HCT116 (cell line): Measurements from ENCODE around the gene SBNO2. TPM values are rescaled to one million over a fixed set of nuclear protein-coding genes. Genes with fewer than 3 reads are reported as not detected.

Source experiments
- ATAC-seq: fragments of 200-7000 bp; cut with Tn5 transposase; 2 replicates; pipeline ENCODE4 v1.9.1; 2020; ENCODE audit warnings: mild to moderate bottlenecking, moderate library complexity
- BruUV-seq: library from RNA; stranded (reverse); fragments of 400-500 nt; replicated peaks from 2 replicates; lab custom pipeline; 2021; lab: Mats Ljungman, UMichigan
- CTCF ChIA-PET: fragments of 300-600 bp; sonication (Branson Sonifier 250); formaldehyde crosslinking; loops from one replicate; lab custom pipeline; 2021; ENCODE audit warnings: antibody characterized with exemption; lab: Charles Lee
- POLR2A ChIA-PET: fragments of 300-600, 350-600 bp; sonication (Branson Sonifier 250); formaldehyde crosslinking; loops from one replicate; lab custom pipeline; 2021; ENCODE audit warnings: antibody characterized with exemption; lab: Charles Lee
- RAD21 ChIA-PET, 2 experiments: fragments of 300-600 bp; sonication (Branson Sonifier 250); formaldehyde crosslinking; loops; one replicate each; lab custom pipeline; 2023; ENCODE audit warnings: low total read pairs in 2 of 2; ENCODE audit not compliant: uncharacterized antibody in 2 of 2, unreplicated experiment in 2 of 2, low non-redundant PET in 1 of 2; lab: Charles Lee
- DNase-seq: peaks from one replicate; pipeline ENCODE4 v3.0.0-alpha.2; 2010; ENCODE audit warnings: low read depth, low spot score
- H2AFZ ChIP-seq: fragments of 200-600 bp; shearing (Covaris generic), sonication (generic); 2 replicates; pipeline ENCODE4 v1.6.1; 2017; ENCODE audit warnings: low read depth, mixed run types, mixed read lengths, antibody characterized with exemption, low read length; ENCODE audit not compliant: poor library complexity, severe bottlenecking
- H3K27ac ChIP-seq: 2 replicates; pipeline ENCODE4 v1.5.1; 2012; ENCODE audit warnings: low read depth, low read length
- H3K27me3 ChIP-seq: fragments of 200-600 bp; sonication (generic); 2 replicates; pipeline ENCODE4 v1.6.1; 2016; ENCODE audit warnings: mixed run types, low read length, mixed read lengths; ENCODE audit not compliant: insufficient read depth
- H3K36me3 ChIP-seq, 2 experiments: fragments of 200-500 bp in 1 of 2; fragments of 200-600 bp in 1 of 2; sonication (Bioruptor generic) in 1 of 2; sonication (generic) in 1 of 2; 2 replicates each; pipeline versions ENCODE4 v1.5.1 to v1.6.1; 2014 to 2016; ENCODE audit warnings: low read length in 2 of 2, inconsistent platforms in 1 of 2, mixed read lengths in 1 of 2, mixed run types in 1 of 2; ENCODE audit not compliant: insufficient read depth in 2 of 2, control insufficient read depth in 1 of 2
- H3K4me1 ChIP-seq, 2 experiments: fragments of 200-600 bp in 1 of 2; sonication (generic) in 1 of 2; 2 replicates each; pipeline versions ENCODE4 v1.5.1 to v1.6.1; 2012 to 2017; ENCODE audit warnings: low read length in 2 of 2, inconsistent platforms in 1 of 2, mild to moderate bottlenecking in 1 of 2, mixed read lengths in 1 of 2, mixed run types in 1 of 2, moderate library complexity in 1 of 2; ENCODE audit not compliant: insufficient read depth in 2 of 2, control insufficient read depth in 1 of 2
- H3K4me2 ChIP-seq: fragments of 200-600 bp; sonication (generic); 2 replicates; pipeline ENCODE4 v1.6.1; 2017; ENCODE audit warnings: mixed run types, low read length, mixed read lengths
- H3K4me3 ChIP-seq, 2 experiments: fragments of 200-600 bp in 1 of 2; sonication (generic) in 1 of 2; replicated peaks in 1 of 2; 2 replicates each; pipeline ENCODE4 v1.5.1; 2011 to 2016; ENCODE audit warnings: low read length in 2 of 2, control low read depth in 1 of 2, low read depth in 1 of 2, mild to moderate bottlenecking in 1 of 2, mixed read lengths in 1 of 2, mixed run types in 1 of 2
- H3K79me2 ChIP-seq: fragments of 200-600 bp; sonication (generic); 2 replicates; pipeline ENCODE4 v1.6.1; 2017; ENCODE audit warnings: mild to moderate bottlenecking, mixed run types, low read length, moderate library complexity, mixed read lengths; ENCODE audit not compliant: insufficient read depth
- H3K9ac ChIP-seq: fragments of 200-600 bp; sonication (generic); 2 replicates; pipeline ENCODE4 v1.6.1; 2016; ENCODE audit warnings: low read length, mixed read lengths
- H3K9me2 ChIP-seq: fragments of 200-600 bp; sonication (generic), shearing (Covaris generic); 2 replicates; pipeline ENCODE4 v1.6.1; 2017; ENCODE audit warnings: mixed run types, mild to moderate bottlenecking, moderate library complexity; ENCODE audit not compliant: insufficient read depth
- H3K9me3 ChIP-seq, 2 experiments: fragments of 200-500 bp in 1 of 2; fragments of 200-600 bp in 1 of 2; sonication (Bioruptor generic) in 1 of 2; sonication (generic) in 1 of 2; 2 replicates each; pipeline ENCODE4 v1.6.1; 2014 to 2017; ENCODE audit warnings: low read length in 2 of 2, mixed read lengths in 2 of 2, inconsistent platforms in 1 of 2, low read depth in 1 of 2, mild to moderate bottlenecking in 1 of 2, mixed run types in 1 of 2, moderate library complexity in 1 of 2; ENCODE audit not compliant: control insufficient read depth in 1 of 2, insufficient read depth in 1 of 2
- H4K20me1 ChIP-seq: fragments of 200-600 bp; sonication (generic), shearing (Covaris generic); 2 replicates; pipeline ENCODE4 v1.6.1; 2017; ENCODE audit warnings: mixed run types, mild to moderate bottlenecking, moderate library complexity; ENCODE audit not compliant: insufficient read depth
- CBX3 ChIP-seq: IDR thresholded peaks from 2 replicates; pipeline ENCODE4 v1.6.1; 2012; ENCODE audit warnings: low read depth
- CEBPB ChIP-seq: IDR thresholded peaks from 2 replicates; pipeline ENCODE4 v1.6.1; 2012; ENCODE audit warnings: low read depth
- CTCF ChIP-seq, 3 experiments: fragments of 200-600 bp in 1 of 3; sonication (generic) in 1 of 3; IDR thresholded peaks in 2 of 3; conservative IDR thresholded peaks in 1 of 3; 2 replicates each; pipeline ENCODE4 v1.5.1; 2012 to 2017; ENCODE audit warnings: low read depth in 2 of 3, low read length in 2 of 3, antibody characterized with exemption in 1 of 3, borderline replicate concordance in 1 of 3, control low read depth in 1 of 3, mild to moderate bottlenecking in 1 of 3, mixed read lengths in 1 of 3, mixed run types in 1 of 3, moderate library complexity in 1 of 3; ENCODE audit not compliant: insufficient read depth in 1 of 3
- EGR1 ChIP-seq: IDR thresholded peaks from 2 replicates; pipeline ENCODE4 v1.6.1; 2012; ENCODE audit warnings: low read depth
- ELF1 ChIP-seq: IDR thresholded peaks from 2 replicates; pipeline ENCODE4 v1.6.1; 2012; ENCODE audit warnings: low read depth, borderline replicate concordance
- EZH2 ChIP-seq: fragments of 200-600 bp; sonication (generic); IDR thresholded peaks from 2 replicates; pipeline ENCODE4 v1.6.1; 2017; ENCODE audit warnings: antibody characterized with exemption, mixed run types
- EZH2phosphoT487 ChIP-seq: fragments of 200-600 bp; IDR thresholded peaks from 2 replicates; pipeline ENCODE4 v1.6.1; 2018; ENCODE audit warnings: antibody characterized with exemption, borderline replicate concordance
- FOSL1 ChIP-seq: IDR thresholded peaks from 2 replicates; pipeline ENCODE4 v1.6.1; 2012; ENCODE audit warnings: low read depth
- JUND ChIP-seq: IDR thresholded peaks from 2 replicates; pipeline ENCODE4 v1.6.1; 2012
- POLR2AphosphoS5 ChIP-seq: IDR thresholded peaks from 2 replicates; pipeline ENCODE4 v1.6.1; 2011; ENCODE audit warnings: mild to moderate bottlenecking, low read depth, low read length, moderate library complexity
- RAD21 ChIP-seq: IDR thresholded peaks from 2 replicates; pipeline ENCODE4 v1.6.1; 2012; ENCODE audit warnings: low read depth, mild to moderate bottlenecking
- SIN3A ChIP-seq: IDR thresholded peaks from 2 replicates; pipeline ENCODE4 v1.6.1; 2012; ENCODE audit warnings: low read depth
- SP1 ChIP-seq: IDR thresholded peaks from 2 replicates; pipeline ENCODE4 v1.6.1; 2012; ENCODE audit warnings: low read depth
- SRF ChIP-seq: IDR thresholded peaks from 2 replicates; pipeline ENCODE4 v1.6.1; 2012; ENCODE audit warnings: low read depth
- TCF7L2 ChIP-seq: IDR thresholded peaks from 2 replicates; pipeline ENCODE4 v1.7.0; 2011; ENCODE audit warnings: borderline replicate concordance, inconsistent platforms; ENCODE audit not compliant: insufficient read depth, insufficient read length; ENCODE audit errors: extremely low read depth
- YY1 ChIP-seq: IDR thresholded peaks from 2 replicates; pipeline ENCODE4 v1.6.1; 2011; ENCODE audit warnings: low read length, low read depth, moderate library complexity, mild to moderate bottlenecking; ENCODE audit not compliant: insufficient replicate concordance; ENCODE audit errors: extremely low read depth
- ZNF274 ChIP-seq: fragments of 200-500 bp; sonication (Bioruptor generic); IDR thresholded peaks from 2 replicates; pipeline ENCODE4 v1.6.1; 2014; ENCODE audit warnings: mild to moderate bottlenecking, low read depth, low read length, inconsistent platforms
- intact Hi-C: fragments of 100-400 bp; cut with micrococcal nuclease; formaldehyde crosslinking; loops from 2 replicates; pipeline ENCODE4 v1.10.0; 2022
- total RNA-seq: library from RNA; stranded (reverse); gene quantifications from one replicate; pipeline ENCODE4 v1.2.1, GENCODE V29; 2021; ENCODE audit not compliant: unreplicated experiment
- TF ChIP-seq, protein P1 (sequence below): IDR thresholded peaks from 2 replicates; pipeline ENCODE4 v1.6.1; 2012
- TF ChIP-seq, protein P2 (sequence below): IDR thresholded peaks from 2 replicates; pipeline ENCODE4 v1.6.1; 2012; ENCODE audit warnings: low read depth
- TF ChIP-seq, protein P3 (sequence below): IDR thresholded peaks from 2 replicates; pipeline ENCODE4 v1.6.1; 2011; ENCODE audit warnings: mild to moderate bottlenecking, low read length, moderate library complexity; ENCODE audit not compliant: insufficient replicate concordance; ENCODE audit errors: extremely low read depth

SBNO2 gene
- total RNA-seq, 1 experiment from 2014 or later = 66.4 TPM

DNA sequence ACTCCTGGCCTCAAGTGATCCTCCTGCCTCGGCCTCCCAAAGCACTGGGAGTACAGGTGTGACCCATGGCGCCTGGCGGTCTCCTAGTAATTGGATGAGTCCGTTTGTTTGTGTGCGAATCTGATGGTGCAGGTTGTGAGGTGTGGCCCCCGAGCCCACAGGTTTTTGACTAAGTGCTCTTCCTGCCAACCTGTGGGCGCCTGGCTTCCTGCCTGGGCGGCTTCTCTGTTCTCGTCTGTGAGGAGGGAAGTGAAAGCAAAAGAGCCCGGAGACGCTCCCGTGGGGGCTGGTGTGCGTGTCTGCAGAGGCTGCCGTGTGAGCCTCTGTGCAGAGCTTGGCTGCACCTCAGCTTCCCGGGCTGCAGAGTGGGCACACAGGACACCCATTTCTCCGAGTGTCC, 97.1 kb downstream of the SBNO2 start:
- Histone ChIP-seq H2AFZ (no peak overlapping the region), H3K4me3 (no peak overlapping the region), H3K4me1 (peaks cover 4 to 24% of the 10 kb centered on the region in 2 experiments), H3K27me3 (no peaks in the 10 kb centered on the region), H3K79me2 (no peaks in the 10 kb centered on the region), H3K4me2 (no peak overlapping the region), H3K9me2 (no peaks in the 10 kb centered on the region), H3K36me3 (peaks cover 0 to 12% of the 10 kb centered on the region in 2 experiments; a peak in 2 of 4 replicates), H4K20me1 (no peaks in the 10 kb centered on the region), H3K9me3 (no peaks in the 10 kb centered on the region), H3K9ac (no peak overlapping the region), H3K27ac (no peak overlapping the region)
- no TSS peak for BruUV-seq
- ChIA-PET RAD21 (no interaction called here), CTCF (interaction anchor here (4.9 kb wide), 1 partner anchor 12 kb away, joined by 20 read pairs; no protein-coding TSS in a partner anchor), POLR2A (interaction anchor here (1.8 kb wide), 1 partner anchor 27 kb away, joined by 6 read pairs; the partner anchor contains the start of gene GPX4)
- ATAC-seq (no peak), DNase-seq (no peak)
- intact Hi-C loops = no loop called here
- no peak for TF ChIP-seq EZH2
- TF ChIP-seq CTCF (IDR thresholded peaks at IDR 0.05 in 2 of 3, conservative IDR thresholded peaks at IDR 0.05 in 1 of 3; ENCODE audit: borderline replicate concordance in 1 of 3, insufficient read depth in 1 of 3, low read depth in 2 of 3, low read length in 2 of 3) = no peak
- TF ChIP-seq, protein P1, sequence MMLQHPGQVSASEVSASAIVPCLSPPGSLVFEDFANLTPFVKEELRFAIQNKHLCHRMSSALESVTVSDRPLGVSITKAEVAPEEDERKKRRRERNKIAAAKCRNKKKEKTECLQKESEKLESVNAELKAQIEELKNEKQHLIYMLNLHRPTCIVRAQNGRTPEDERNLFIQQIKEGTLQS = no peak
- no peak for TF ChIP-seq RAD21
- TF ChIP-seq SP1 = no peak
- no peak for TF ChIP-seq CEBPB
- no peak for TF ChIP-seq YY1
- TF ChIP-seq POLR2AphosphoS5 = no peak
- TF ChIP-seq, protein P2, sequence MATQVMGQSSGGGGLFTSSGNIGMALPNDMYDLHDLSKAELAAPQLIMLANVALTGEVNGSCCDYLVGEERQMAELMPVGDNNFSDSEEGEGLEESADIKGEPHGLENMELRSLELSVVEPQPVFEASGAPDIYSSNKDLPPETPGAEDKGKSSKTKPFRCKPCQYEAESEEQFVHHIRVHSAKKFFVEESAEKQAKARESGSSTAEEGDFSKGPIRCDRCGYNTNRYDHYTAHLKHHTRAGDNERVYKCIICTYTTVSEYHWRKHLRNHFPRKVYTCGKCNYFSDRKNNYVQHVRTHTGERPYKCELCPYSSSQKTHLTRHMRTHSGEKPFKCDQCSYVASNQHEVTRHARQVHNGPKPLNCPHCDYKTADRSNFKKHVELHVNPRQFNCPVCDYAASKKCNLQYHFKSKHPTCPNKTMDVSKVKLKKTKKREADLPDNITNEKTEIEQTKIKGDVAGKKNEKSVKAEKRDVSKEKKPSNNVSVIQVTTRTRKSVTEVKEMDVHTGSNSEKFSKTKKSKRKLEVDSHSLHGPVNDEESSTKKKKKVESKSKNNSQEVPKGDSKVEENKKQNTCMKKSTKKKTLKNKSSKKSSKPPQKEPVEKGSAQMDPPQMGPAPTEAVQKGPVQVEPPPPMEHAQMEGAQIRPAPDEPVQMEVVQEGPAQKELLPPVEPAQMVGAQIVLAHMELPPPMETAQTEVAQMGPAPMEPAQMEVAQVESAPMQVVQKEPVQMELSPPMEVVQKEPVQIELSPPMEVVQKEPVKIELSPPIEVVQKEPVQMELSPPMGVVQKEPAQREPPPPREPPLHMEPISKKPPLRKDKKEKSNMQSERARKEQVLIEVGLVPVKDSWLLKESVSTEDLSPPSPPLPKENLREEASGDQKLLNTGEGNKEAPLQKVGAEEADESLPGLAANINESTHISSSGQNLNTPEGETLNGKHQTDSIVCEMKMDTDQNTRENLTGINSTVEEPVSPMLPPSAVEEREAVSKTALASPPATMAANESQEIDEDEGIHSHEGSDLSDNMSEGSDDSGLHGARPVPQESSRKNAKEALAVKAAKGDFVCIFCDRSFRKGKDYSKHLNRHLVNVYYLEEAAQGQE = no peak
- TF ChIP-seq SRF = no peak
- no peak for TF ChIP-seq EZH2phosphoT487
- no peak for TF ChIP-seq TCF7L2
- TF ChIP-seq, protein P3, sequence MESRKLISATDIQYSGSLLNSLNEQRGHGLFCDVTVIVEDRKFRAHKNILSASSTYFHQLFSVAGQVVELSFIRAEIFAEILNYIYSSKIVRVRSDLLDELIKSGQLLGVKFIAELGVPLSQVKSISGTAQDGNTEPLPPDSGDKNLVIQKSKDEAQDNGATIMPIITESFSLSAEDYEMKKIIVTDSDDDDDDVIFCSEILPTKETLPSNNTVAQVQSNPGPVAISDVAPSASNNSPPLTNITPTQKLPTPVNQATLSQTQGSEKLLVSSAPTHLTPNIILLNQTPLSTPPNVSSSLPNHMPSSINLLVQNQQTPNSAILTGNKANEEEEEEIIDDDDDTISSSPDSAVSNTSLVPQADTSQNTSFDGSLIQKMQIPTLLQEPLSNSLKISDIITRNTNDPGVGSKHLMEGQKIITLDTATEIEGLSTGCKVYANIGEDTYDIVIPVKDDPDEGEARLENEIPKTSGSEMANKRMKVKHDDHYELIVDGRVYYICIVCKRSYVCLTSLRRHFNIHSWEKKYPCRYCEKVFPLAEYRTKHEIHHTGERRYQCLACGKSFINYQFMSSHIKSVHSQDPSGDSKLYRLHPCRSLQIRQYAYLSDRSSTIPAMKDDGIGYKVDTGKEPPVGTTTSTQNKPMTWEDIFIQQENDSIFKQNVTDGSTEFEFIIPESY = no peak
- no peak for TF ChIP-seq ELF1
- no peak for TF ChIP-seq ZNF274
- TF ChIP-seq SIN3A = no peak
- TF ChIP-seq EGR1 = no peak
- no peak for TF ChIP-seq JUND
- TF ChIP-seq CBX3 = no peak
- no peak for TF ChIP-seq FOSL1
